Natural killer cell (primary cell): ENCODE results near the gene IL22RA1. TPM values are rescaled to one million over a fixed set of nuclear protein-coding genes. Genes with fewer than 3 reads are reported as not detected.

ENCODE experiments used
- ATAC-seq, 3 donors: fragments of 150-1000 bp in 2 of 3; fragments of 200-7000 bp in 1 of 3; cut with Tn5 transposase; 1 replicate in 1 of 3; 2 replicates in 2 of 3; pipeline ENCODE4 v1.10.0; 2021; ENCODE audit warnings: mild to moderate bottlenecking in 2 of 3, moderate library complexity in 2 of 3
- DNase-seq, 2 donors: peaks; one replicate each; pipeline versions ENCODE4 v3.0.0 to v3.0.0-alpha.2; 2013 to 2021; ENCODE audit warnings: mixed read lengths in 1 of 2
- H3K27ac ChIP-seq: one replicate; pipeline ENCODE4 v1.5.1; 2013; ENCODE audit warnings: mild to moderate bottlenecking, low read length
- H3K27me3 ChIP-seq: one replicate; pipeline ENCODE4 v1.6.1; 2013; ENCODE audit warnings: low read length; ENCODE audit not compliant: control insufficient read depth, insufficient read depth
- H3K36me3 ChIP-seq: one replicate; pipeline ENCODE4 v1.6.1; 2013; ENCODE audit warnings: low read length; ENCODE audit not compliant: control insufficient read depth, insufficient read depth
- H3K4me1 ChIP-seq: one replicate; pipeline ENCODE4 v1.6.1; 2013; ENCODE audit warnings: low read length; ENCODE audit not compliant: control insufficient read depth, insufficient read depth
- H3K4me3 ChIP-seq: one replicate; pipeline ENCODE4 v1.5.1; 2013; ENCODE audit warnings: low read length
- H3K9me3 ChIP-seq: one replicate; pipeline ENCODE4 v1.6.1; 2013; ENCODE audit warnings: low read length; ENCODE audit not compliant: control insufficient read depth, insufficient read depth
- H3K27ac Mint-ChIP-seq, 2 donors: one replicate each; pipeline ENCODE4 v1.8.0; 2022; ENCODE audit warnings: mild to moderate bottlenecking in 2 of 2, mixed read lengths in 2 of 2, moderate library complexity in 1 of 2
- H3K27me3 Mint-ChIP-seq, 2 donors: one replicate each; pipeline ENCODE4 v1.8.0; 2022; ENCODE audit warnings: low read depth in 2 of 2, mixed read lengths in 2 of 2
- H3K36me3 Mint-ChIP-seq: one replicate; pipeline ENCODE4 v1.8.0; 2022; ENCODE audit warnings: mixed read lengths
- H3K4me1 Mint-ChIP-seq, 2 donors: one replicate each; pipeline ENCODE4 v1.8.0; 2022; ENCODE audit warnings: mixed read lengths in 2 of 2
- H3K4me3 Mint-ChIP-seq: one replicate; pipeline ENCODE4 v1.8.0; 2022; ENCODE audit warnings: mild to moderate bottlenecking, moderate library complexity, mixed read lengths
- H3K9me3 Mint-ChIP-seq, 2 donors: one replicate each; pipeline ENCODE4 v1.8.0; 2022; ENCODE audit warnings: mixed read lengths in 2 of 2
- WGBS: methylation state at CpG from one replicate; pipeline ENCODE4 v1.1.7; 2013; ENCODE audit warnings: missing lambda C conversion rate; ENCODE audit not compliant: insufficient coverage; 5-methylcytosine and 5-hydroxymethylcytosine counted together
- intact Hi-C: fragments of 100-400 bp; cut with micrococcal nuclease; formaldehyde crosslinking; loops from one replicate; pipeline ENCODE4 v1.14.2; 2022
- total RNA-seq, 4 donors: library from RNA; stranded (reverse); fragments of 120-200 nt in 1 of 4; gene quantifications; one replicate each; pipeline versions ENCODE4 v1.2.3 to v1.2.4, GENCODE V29; 2013 to 2022
- TF ChIP-seq, protein P1 (sequence below): fragments of 200-600 bp; IDR thresholded peaks from one replicate; pipeline ENCODE4 v1.8.0; 2022; ENCODE audit warnings: antibody characterized with exemption

Gene IL22RA1
- total RNA-seq, 3 donors from 2014 or later (not counting 1 experiment from before 2014, with no cell fraction given), result not detected

DNA sequence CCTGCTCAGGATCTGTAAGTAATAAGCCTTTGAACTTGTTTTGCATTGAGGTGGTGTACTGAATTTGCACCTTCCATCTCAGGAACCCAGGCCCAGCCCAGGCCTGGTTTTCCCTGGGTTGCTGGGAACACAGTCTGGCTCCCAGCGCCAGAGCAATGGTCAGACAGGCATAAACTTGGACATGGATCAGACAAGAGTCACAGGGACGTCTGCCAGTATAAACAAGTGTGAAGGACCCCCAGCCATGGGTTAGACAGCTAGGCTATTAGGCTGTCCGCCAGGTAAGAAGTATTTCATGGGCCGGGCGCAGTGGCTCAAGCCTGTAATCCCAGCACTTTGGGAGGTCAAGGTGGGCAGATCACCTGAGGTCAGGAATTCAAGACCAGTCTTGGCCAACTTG lies 38.7 kb upstream of the IL22RA1 start:
- H3K36me3 Mint-ChIP-seq, result no peaks in the 10 kb centered on the region
- TF ChIP-seq, protein P1, sequence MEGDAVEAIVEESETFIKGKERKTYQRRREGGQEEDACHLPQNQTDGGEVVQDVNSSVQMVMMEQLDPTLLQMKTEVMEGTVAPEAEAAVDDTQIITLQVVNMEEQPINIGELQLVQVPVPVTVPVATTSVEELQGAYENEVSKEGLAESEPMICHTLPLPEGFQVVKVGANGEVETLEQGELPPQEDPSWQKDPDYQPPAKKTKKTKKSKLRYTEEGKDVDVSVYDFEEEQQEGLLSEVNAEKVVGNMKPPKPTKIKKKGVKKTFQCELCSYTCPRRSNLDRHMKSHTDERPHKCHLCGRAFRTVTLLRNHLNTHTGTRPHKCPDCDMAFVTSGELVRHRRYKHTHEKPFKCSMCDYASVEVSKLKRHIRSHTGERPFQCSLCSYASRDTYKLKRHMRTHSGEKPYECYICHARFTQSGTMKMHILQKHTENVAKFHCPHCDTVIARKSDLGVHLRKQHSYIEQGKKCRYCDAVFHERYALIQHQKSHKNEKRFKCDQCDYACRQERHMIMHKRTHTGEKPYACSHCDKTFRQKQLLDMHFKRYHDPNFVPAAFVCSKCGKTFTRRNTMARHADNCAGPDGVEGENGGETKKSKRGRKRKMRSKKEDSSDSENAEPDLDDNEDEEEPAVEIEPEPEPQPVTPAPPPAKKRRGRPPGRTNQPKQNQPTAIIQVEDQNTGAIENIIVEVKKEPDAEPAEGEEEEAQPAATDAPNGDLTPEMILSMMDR, result no peak
- no peak overlapping the region for H3K27ac Mint-ChIP-seq
- no peak overlapping the region for H3K4me3 ChIP-seq
- H3K27me3 Mint-ChIP-seq, result peaks cover 14 to 17% of the 10 kb centered on the region in 2 donors
- no peaks in the 10 kb centered on the region for H3K4me1 Mint-ChIP-seq
- no peaks in the 10 kb centered on the region for H3K27me3 ChIP-seq
- peaks cover 8% of the 10 kb centered on the region for H3K4me1 ChIP-seq
- ATAC-seq (no peak), DNase-seq (no peak)
- no peaks in the 10 kb centered on the region for H3K9me3 Mint-ChIP-seq
- no peak overlapping the region for H3K27ac ChIP-seq
- no peaks in the 10 kb centered on the region for H3K36me3 ChIP-seq
- intact Hi-C loops, result no loop called here
- H3K9me3 ChIP-seq, result no peaks in the 10 kb centered on the region
- WGBS, result 96% methylated on average over 5 of the region's 5 CpGs
- H3K4me3 Mint-ChIP-seq, result no peak overlapping the region

DNA sequence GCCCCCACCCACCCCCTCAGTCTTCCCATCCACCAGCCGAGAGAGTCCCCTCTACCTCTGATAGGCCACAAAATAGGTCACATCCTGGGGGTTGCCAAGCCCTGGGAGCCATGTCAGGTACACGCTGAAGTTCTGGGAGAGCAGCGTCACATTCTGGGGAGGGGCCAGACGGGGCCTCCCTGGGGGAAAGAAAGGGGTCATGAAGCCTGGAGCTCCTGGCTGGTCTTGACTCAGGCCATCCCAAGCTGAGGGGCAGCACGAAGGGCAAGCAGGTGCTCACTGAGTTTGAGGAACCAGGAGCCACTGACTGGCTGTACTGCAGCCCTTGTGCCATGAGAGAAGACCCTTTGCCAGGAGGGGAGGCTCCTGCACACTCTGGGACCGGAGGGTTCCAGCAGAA lies 37.7 kb upstream of the IL22RA1 start:
- Mint-ChIP-seq H3K4me1 (no peaks in the 10 kb centered on the region), H3K4me3 (no peak overlapping the region)

DNA sequence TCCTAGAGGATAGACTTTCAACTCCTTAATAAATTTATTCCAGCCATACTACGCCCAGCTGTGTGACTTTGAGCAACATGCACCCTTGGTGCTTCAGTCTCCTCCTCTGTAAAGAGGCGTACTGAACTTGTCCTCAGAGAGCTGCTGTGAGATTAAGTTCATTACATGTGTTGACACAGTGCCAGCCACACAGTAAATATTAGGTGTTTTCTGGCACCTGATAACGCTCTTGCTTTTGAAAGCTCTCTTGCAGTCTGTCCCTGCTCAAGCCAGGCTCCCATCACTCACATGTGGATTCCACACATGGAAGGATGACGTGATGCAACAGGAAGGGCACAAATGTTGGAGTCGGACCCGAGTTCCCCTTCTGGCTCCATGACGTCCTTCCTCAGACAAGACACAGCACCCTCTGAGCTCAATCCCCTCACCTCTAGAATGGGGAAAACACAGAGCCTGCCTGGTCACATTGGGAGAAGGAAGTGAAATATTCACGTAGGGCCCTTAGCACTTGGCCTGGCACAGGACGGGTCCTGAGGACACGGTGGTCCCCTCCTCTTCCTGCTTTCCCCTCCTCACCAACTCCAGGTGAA lies 36.4 kb upstream of the IL22RA1 start:
- no peaks in the 10 kb centered on the region for H3K9me3 Mint-ChIP-seq
- H3K36me3 Mint-ChIP-seq, result no peaks in the 10 kb centered on the region
- no peaks in the 10 kb centered on the region for H3K4me1 Mint-ChIP-seq
- no peaks in the 10 kb centered on the region for H3K36me3 ChIP-seq
- 79% methylated on average over 8 of the region's 10 CpGs for WGBS
- TF ChIP-seq, protein P1, result no peak
- no peaks in the 10 kb centered on the region for H3K27me3 ChIP-seq
- no peak overlapping the region for H3K4me3 Mint-ChIP-seq
- H3K4me1 ChIP-seq, result no peaks in the 10 kb centered on the region
- no peak overlapping the region for H3K27ac ChIP-seq
- H3K4me3 ChIP-seq, result no peak overlapping the region
- no peaks in the 10 kb centered on the region for H3K9me3 ChIP-seq
- intact Hi-C loops, result no loop called here
- H3K27ac Mint-ChIP-seq, result no peak overlapping the region
- no peak for ATAC-seq
- peaks cover 14 to 20% of the 10 kb centered on the region in 2 donors for H3K27me3 Mint-ChIP-seq
- DNase-seq, result no peak

More for the DNA sequence above, 37.7 kb upstream of the IL22RA1 start:
- no peak for ATAC-seq
- Mint-ChIP-seq H3K27ac (no peak overlapping the region), H3K27me3 (peaks cover 9 to 15% of the 10 kb centered on the region in 2 donors), H3K36me3 (no peaks in the 10 kb centered on the region), H3K9me3 (no peaks in the 10 kb centered on the region)
- no peak overlapping the region for H3K27ac ChIP-seq
- H3K36me3 ChIP-seq, result no peaks in the 10 kb centered on the region
- WGBS, result 93% methylated on average over 5 of the region's 6 CpGs
- TF ChIP-seq, protein P1, result no peak
- H3K9me3 ChIP-seq, result no peaks in the 10 kb centered on the region
- no peak overlapping the region for H3K4me3 ChIP-seq
- H3K27me3 ChIP-seq, result no peaks in the 10 kb centered on the region
- intact Hi-C loops, result no loop called here
- DNase-seq, result no peak
- peaks cover 2% of the 10 kb centered on the region for H3K4me1 ChIP-seq

DNA sequence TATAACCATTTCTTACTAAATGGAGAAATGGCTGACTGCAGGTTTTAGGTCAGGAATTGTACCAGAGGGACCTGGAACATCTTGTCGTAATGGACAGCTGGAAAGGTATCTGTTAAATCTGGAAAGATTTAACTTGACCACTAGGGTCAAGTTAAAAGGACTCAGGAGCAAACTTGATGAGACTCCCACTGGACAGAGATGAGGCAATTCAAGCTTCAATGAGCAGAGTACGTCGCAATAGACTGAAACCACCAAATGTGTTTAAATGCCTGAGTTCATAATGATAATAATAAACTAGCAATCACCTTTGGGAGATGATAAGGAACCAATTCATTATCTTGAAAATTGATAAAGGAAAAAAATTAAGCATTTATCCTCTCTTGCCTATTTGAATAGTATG lies 35.5 kb upstream of the IL22RA1 start:
- Mint-ChIP-seq H3K4me1 (no peaks in the 10 kb centered on the region), H3K36me3 (no peaks in the 10 kb centered on the region), H3K9me3 (no peaks in the 10 kb centered on the region), H3K27ac (no peak overlapping the region), H3K4me3 (no peak overlapping the region), H3K27me3 (peaks cover 17 to 24% of the 10 kb centered on the region in 2 donors)
- no peak for ATAC-seq
- DNase-seq, result no peak
- WGBS, result 80% methylated on average over 3 of the region's 3 CpGs
- no peaks in the 10 kb centered on the region for H3K9me3 ChIP-seq
- intact Hi-C loops, result no loop called here
- no peak overlapping the region for H3K4me3 ChIP-seq
- TF ChIP-seq, protein P1, result no peak
- H3K27me3 ChIP-seq, result no peaks in the 10 kb centered on the region
- H3K36me3 ChIP-seq, result no peaks in the 10 kb centered on the region
- H3K4me1 ChIP-seq, result no peaks in the 10 kb centered on the region
- H3K27ac ChIP-seq, result no peak overlapping the region
